HFFc6 (cell line): ENCODE measurements around the gene ASCC2. TPM values are rescaled to one million over a fixed set of nuclear protein-coding genes. Genes with fewer than 3 reads are reported as not detected.

Source experiments
- DNase-seq: peaks from one replicate; pipeline ENCODE4 v3.0.0-alpha.2; 2018
- H3K27ac Mint-ChIP-seq: 2 replicates; pipeline ENCODE4 v1.8.0; 2020; ENCODE audit warnings: mild to moderate bottlenecking, mixed read lengths
- H3K27me3 Mint-ChIP-seq: 2 replicates; pipeline ENCODE4 v1.8.0; 2021; ENCODE audit warnings: mild to moderate bottlenecking, moderate library complexity, mixed read lengths; ENCODE audit not compliant: insufficient read depth
- H3K36me3 Mint-ChIP-seq: 2 replicates; pipeline ENCODE4 v1.8.0; 2021; ENCODE audit warnings: low read depth, mixed read lengths
- H3K4me1 Mint-ChIP-seq: 2 replicates; pipeline ENCODE4 v1.8.0; 2020; ENCODE audit warnings: low read depth, mixed read lengths
- H3K4me3 Mint-ChIP-seq: 2 replicates; pipeline ENCODE4 v1.8.0; 2020; ENCODE audit warnings: mild to moderate bottlenecking, moderate library complexity, mixed read lengths
- H3K9me3 Mint-ChIP-seq: 2 replicates; pipeline ENCODE4 v1.8.0; 2020; ENCODE audit warnings: mild to moderate bottlenecking, mixed read lengths
- total RNA-seq, 6 experiments: library from RNA; stranded (reverse); fragmentation: NEBNext Ultra II Directional; extraction: Animal tissue kit (Norgen Biotek cat#: 25700); gene quantifications; 2 replicates in 1 of 6; 3 replicates in 5 of 6; pipeline ENCODE4 v1.2.3, GENCODE V29; 2021
- TF ChIP-seq, protein P1 (sequence below): fragments of 200-600 bp; sonication (generic); IDR thresholded peaks from 2 replicates; pipeline ENCODE4 v1.5.0; 2021; ENCODE audit warnings: antibody characterized with exemption, mild to moderate bottlenecking

The ASCC2 gene
- total RNA-seq, 6 experiments from 2014 or later = 60.1 to 73.6 (median 66.4) TPM

DNA sequence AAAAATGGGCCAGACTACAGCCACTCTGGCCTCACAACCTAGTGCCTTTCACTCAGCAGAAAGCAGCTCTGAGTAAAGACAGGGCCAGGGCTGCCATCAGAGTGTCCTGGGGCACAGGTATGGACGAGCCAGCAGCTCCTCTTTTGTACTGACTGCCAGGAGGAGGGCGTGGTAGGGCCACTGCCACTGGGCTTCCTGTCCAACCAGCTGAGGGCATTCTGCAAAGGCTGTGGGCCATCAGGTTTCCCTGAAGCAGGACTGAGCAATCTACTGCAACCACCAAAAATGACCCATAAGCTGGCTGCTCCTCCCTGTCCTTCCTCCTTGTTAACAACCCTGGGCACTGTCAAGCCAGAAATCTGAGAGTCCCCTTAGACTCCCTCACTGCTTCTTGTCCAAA lies 33.1 kb downstream of the ASCC2 start:
- H3K4me1 Mint-ChIP-seq = peaks cover 14% of the 10 kb centered on the region
- no peak overlapping the region for H3K4me3 Mint-ChIP-seq
- no peaks in the 10 kb centered on the region for H3K9me3 Mint-ChIP-seq
- no peak overlapping the region for H3K27ac Mint-ChIP-seq
- no peaks in the 10 kb centered on the region; the same call in 1 of the 2 replicates for H3K27me3 Mint-ChIP-seq
- no peak for DNase-seq
- TF ChIP-seq, protein P1, sequence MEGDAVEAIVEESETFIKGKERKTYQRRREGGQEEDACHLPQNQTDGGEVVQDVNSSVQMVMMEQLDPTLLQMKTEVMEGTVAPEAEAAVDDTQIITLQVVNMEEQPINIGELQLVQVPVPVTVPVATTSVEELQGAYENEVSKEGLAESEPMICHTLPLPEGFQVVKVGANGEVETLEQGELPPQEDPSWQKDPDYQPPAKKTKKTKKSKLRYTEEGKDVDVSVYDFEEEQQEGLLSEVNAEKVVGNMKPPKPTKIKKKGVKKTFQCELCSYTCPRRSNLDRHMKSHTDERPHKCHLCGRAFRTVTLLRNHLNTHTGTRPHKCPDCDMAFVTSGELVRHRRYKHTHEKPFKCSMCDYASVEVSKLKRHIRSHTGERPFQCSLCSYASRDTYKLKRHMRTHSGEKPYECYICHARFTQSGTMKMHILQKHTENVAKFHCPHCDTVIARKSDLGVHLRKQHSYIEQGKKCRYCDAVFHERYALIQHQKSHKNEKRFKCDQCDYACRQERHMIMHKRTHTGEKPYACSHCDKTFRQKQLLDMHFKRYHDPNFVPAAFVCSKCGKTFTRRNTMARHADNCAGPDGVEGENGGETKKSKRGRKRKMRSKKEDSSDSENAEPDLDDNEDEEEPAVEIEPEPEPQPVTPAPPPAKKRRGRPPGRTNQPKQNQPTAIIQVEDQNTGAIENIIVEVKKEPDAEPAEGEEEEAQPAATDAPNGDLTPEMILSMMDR = no peak
- peaks cover 18% of the 10 kb centered on the region; the same call in 1 of the 2 replicates for H3K36me3 Mint-ChIP-seq

DNA sequence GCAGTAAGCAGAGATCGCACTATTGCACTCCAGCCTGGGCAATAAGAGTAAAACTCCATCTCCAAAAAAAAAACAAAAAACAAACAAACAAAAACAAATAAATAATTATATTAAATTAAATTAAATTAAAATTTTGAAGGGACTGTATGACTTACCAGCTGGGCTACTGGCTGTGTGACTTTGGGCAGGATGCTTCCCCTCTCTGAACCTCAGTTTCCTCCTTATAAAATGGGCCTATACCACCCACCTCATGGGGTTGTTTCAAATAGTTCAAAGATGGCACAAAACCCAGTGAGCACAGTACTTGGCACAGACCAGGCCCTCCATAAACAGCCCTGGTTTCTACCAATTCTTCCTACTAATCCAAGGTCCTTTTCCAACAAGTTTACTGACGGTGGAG lies 34.9 kb downstream of the ASCC2 start:
- Mint-ChIP-seq H3K4me1 (peaks cover 31% of the 10 kb centered on the region), H3K9me3 (no peaks in the 10 kb centered on the region), H3K27me3 (no peaks in the 10 kb centered on the region; the same call in 1 of the 2 replicates), H3K27ac (no peak overlapping the region), H3K4me3 (no peak overlapping the region), H3K36me3 (peaks cover 28% of the 10 kb centered on the region)
- TF ChIP-seq, protein P1 = no peak
- DNase-seq = no peak

- TF ChIP-seq, protein P1 = no peak
- Mint-ChIP-seq H3K4me1 (peaks cover 37% of the 10 kb centered on the region), H3K27me3 (no peaks in the 10 kb centered on the region; the same call in 1 of the 2 replicates), H3K9me3 (no peaks in the 10 kb centered on the region), H3K27ac (peak overlapping the region; percentile 90), H3K36me3 (peaks cover 40% of the 10 kb centered on the region), H3K4me3 (no peak overlapping the region)
- no peak for DNase-seq
Observed at GRCh38 chr22:29801796-29802195, 36.3 kb downstream of the ASCC2 start.

GRCh38 chr22:29801153-29801552 lies 36.9 kb downstream of the ASCC2 start:
- no peaks in the 10 kb centered on the region; the same call in 1 of the 2 replicates for H3K27me3 Mint-ChIP-seq
- no peaks in the 10 kb centered on the region for H3K9me3 Mint-ChIP-seq
- peak overlapping the region; percentile 90 for H3K27ac Mint-ChIP-seq
- DNase-seq = no peak
- H3K36me3 Mint-ChIP-seq = peaks cover 40% of the 10 kb centered on the region
- H3K4me3 Mint-ChIP-seq = no peak overlapping the region
- TF ChIP-seq, protein P1 = no peak
- H3K4me1 Mint-ChIP-seq = peaks cover 37% of the 10 kb centered on the region

GRCh38 chr22:29799217-29799680 lies 38.8 kb downstream of the ASCC2 start:
- Mint-ChIP-seq H3K36me3 (peaks cover 34% of the 10 kb centered on the region), H3K4me3 (peak overlapping the region; percentile 71), H3K27me3 (no peaks in the 10 kb centered on the region), H3K4me1 (peaks cover 37% of the 10 kb centered on the region), H3K27ac (peak overlapping the region; percentile 90), H3K9me3 (no peaks in the 10 kb centered on the region)
- DNase-seq = peak; percentile 98
- TF ChIP-seq, protein P1 = no peak
